K562 (cell line): ENCODE measurements around the gene CEBPE. TPM values are rescaled to one million over a fixed set of nuclear protein-coding genes. Genes with fewer than 3 reads are reported as not detected.

Experiments
- ATAC-seq: fragments of 200-7000 bp; cut with Tn5 transposase; 3 replicates; pipeline ENCODE4 v1.9.1; 2020; ENCODE audit warnings: moderate library complexity
- BruUV-seq: library from RNA; stranded (reverse); fragments of 400-500 nt; replicated peaks from 2 replicates; lab custom pipeline; 2021; lab: Mats Ljungman, UMichigan
- CTCF ChIA-PET: fragments of 300-600 bp; formaldehyde crosslinking; extraction: SDS; loops from one replicate; lab custom pipeline; 2021; ENCODE audit warnings: low intra/inter-chr PET ratio; lab: Yijun Ruan, JAX
- POLR2A ChIA-PET: fragments of 300-600, 350-650 bp; sonication (Branson Sonifier 250); formaldehyde crosslinking; extraction: SDS; loops from one replicate; lab custom pipeline; 2021; ENCODE audit warnings: antibody characterized with exemption, inconsistent platforms; lab: Yijun Ruan, JAX
- DNase-seq, 4 experiments: peaks; one replicate each; pipeline versions ENCODE4 v3.0.0 to v3.0.0-alpha.2; 2011 to 2018; ENCODE audit warnings: low spot score in 3 of 4, mixed read lengths in 3 of 4; ENCODE audit errors: extremely low read depth in 1 of 4
- FAIRE-seq: peaks from 2 replicates; lab custom pipeline; 2011; peaks lifted over from hg19 to GRCh38; lab: Jason Lieb, UNC
- H2AFZ ChIP-seq: 2 replicates; pipeline ENCODE4 v1.6.0; 2011; ENCODE audit warnings: low read depth, low read length, control low read depth, inconsistent platforms
- H3K27ac ChIP-seq: fragments of 200-600 bp; 3 replicates; pipeline ENCODE4 v1.8.0; 2011; ENCODE audit warnings: low read depth, mild to moderate bottlenecking, control low read depth, inconsistent platforms, low read length, moderate library complexity, mixed read lengths; ENCODE audit errors: extremely low read depth
- H3K27me3 ChIP-seq, 2 experiments: fragments of 300-600 bp in 1 of 2; 2 replicates in 1 of 2; 3 replicates in 1 of 2; pipeline versions ENCODE4 v1.6.0 to v1.8.0; 2011; ENCODE audit warnings: inconsistent platforms in 2 of 2, low read length in 2 of 2, mild to moderate bottlenecking in 1 of 2, mixed read lengths in 1 of 2, moderate library complexity in 1 of 2; ENCODE audit not compliant: control insufficient read depth in 2 of 2, insufficient read depth in 2 of 2
- H3K36me3 ChIP-seq: fragments of 300-600 bp; 3 replicates; pipeline ENCODE4 v1.8.0; 2011; ENCODE audit warnings: mild to moderate bottlenecking, low read length, inconsistent platforms; ENCODE audit not compliant: control insufficient read depth, insufficient read depth
- H3K4me1 ChIP-seq, 2 experiments: fragments of 200-600 bp in 1 of 2; replicated peaks in 1 of 2; 2 replicates in 1 of 2; 3 replicates in 1 of 2; pipeline versions ENCODE4 v1.5.1 to v1.8.0; 2011; ENCODE audit warnings: inconsistent platforms in 2 of 2, low read length in 2 of 2, mild to moderate bottlenecking in 1 of 2, mixed read lengths in 1 of 2, moderate library complexity in 1 of 2; ENCODE audit not compliant: control insufficient read depth in 2 of 2, insufficient read depth in 2 of 2
- H3K4me2 ChIP-seq: 2 replicates; pipeline ENCODE4 v1.6.1; 2011; ENCODE audit warnings: low read length, control low read depth, inconsistent platforms, mixed read lengths; ENCODE audit not compliant: insufficient read depth
- H3K4me3 ChIP-seq: fragments of 200-600 bp; sonication (generic), shearing (Covaris generic); 2 replicates; pipeline ENCODE4 v1.5.1; 2016; ENCODE audit warnings: control low read depth, inconsistent platforms
- H3K79me2 ChIP-seq: fragments of 200-600 bp; 3 replicates; pipeline ENCODE4 v1.8.0; 2011; ENCODE audit warnings: low read length, inconsistent platforms; ENCODE audit not compliant: control insufficient read depth, insufficient read depth
- H3K9ac ChIP-seq, 2 experiments: 2 replicates each; pipeline versions ENCODE4 v1.6.0 to v1.6.1; 2011; ENCODE audit warnings: low read depth in 2 of 2, low read length in 2 of 2, control low read depth in 1 of 2, inconsistent platforms in 1 of 2, mild to moderate bottlenecking in 1 of 2, mixed read lengths in 1 of 2; ENCODE audit not compliant: insufficient read depth in 1 of 2
- H3K9me1 ChIP-seq: one replicate; pipeline ENCODE4 v1.6.0; 2011; ENCODE audit warnings: inconsistent platforms, mild to moderate bottlenecking, low read length, moderate library complexity; ENCODE audit not compliant: control insufficient read depth, insufficient read depth
- H3K9me3 ChIP-seq: replicated peaks from 2 replicates; pipeline ENCODE4 v1.5.1; 2011; ENCODE audit warnings: low read depth, low read length, inconsistent platforms; ENCODE audit not compliant: control insufficient read depth, insufficient read depth
- H4K20me1 ChIP-seq: replicated peaks from 2 replicates; pipeline ENCODE4 v1.6.1; 2011; ENCODE audit warnings: low read length, inconsistent platforms, mixed read lengths; ENCODE audit not compliant: control insufficient read depth, insufficient read depth
- HNRNPH1 ChIP-seq: fragments of 200-400 bp; formaldehyde crosslinking; optimal IDR thresholded peaks from 2 replicates; pipeline ENCODE3; 2017; ENCODE audit warnings: low read depth, mild to moderate bottlenecking, low read length, moderate library complexity
- KHSRP ChIP-seq: fragments of 450-650 bp; IDR thresholded peaks from 2 replicates; pipeline ENCODE4 v1.6.1; 2017
- NFE2 ChIP-seq: IDR thresholded peaks from 2 replicates; pipeline ENCODE4 v1.6.1; 2014; ENCODE audit warnings: antibody characterized with exemption, low read depth
- NFXL1 ChIP-seq: fragments of 450-650 bp; formaldehyde crosslinking; IDR thresholded peaks from 2 replicates; pipeline ENCODE4 v1.4.0; 2021; ENCODE audit warnings: mild to moderate bottlenecking
- PKNOX1 ChIP-seq: fragments of 450-650 bp; IDR thresholded peaks from 2 replicates; pipeline ENCODE4 v1.6.1; 2016
- SNRNP70 ChIP-seq: fragments of 200-400 bp; formaldehyde crosslinking; optimal IDR thresholded peaks from 2 replicates; pipeline ENCODE3; 2017; ENCODE audit warnings: low read depth, low read length
- SP2 ChIP-seq: IDR thresholded peaks from 2 replicates; pipeline ENCODE4 v1.6.1; 2011; ENCODE audit warnings: mild to moderate bottlenecking, low read depth, low read length, moderate library complexity; ENCODE audit not compliant: poor library complexity, severe bottlenecking; ENCODE audit errors: extremely low read depth
- ZNF668 ChIP-seq: fragments of 250-450 bp; sonication (Bioruptor Pico); IDR thresholded peaks from 2 replicates; pipeline ENCODE4 v1.8.0; 2022; ENCODE audit warnings: mild to moderate bottlenecking, inconsistent platforms
- ZNF699 ChIP-seq: fragments of 250-450 bp; sonication (Bioruptor Pico); IDR thresholded peaks from 2 replicates; pipeline ENCODE4 v1.8.0; 2021; ENCODE audit warnings: mild to moderate bottlenecking, moderate library complexity; ENCODE audit not compliant: insufficient replicate concordance
- ZNF76 ChIP-seq: fragments of 250-450 bp; sonication (Bioruptor Pico); IDR thresholded peaks from 2 replicates; pipeline ENCODE4 v1.4.0; 2020; ENCODE audit warnings: mild to moderate bottlenecking, moderate library complexity, borderline replicate concordance
- WGBS: fragments of 100-300 bp; shearing (Covaris generic); methylation state at CpG from one replicate; pipeline ENCODE4 v1.1.6; 2016; ENCODE audit warnings: low coverage, mixed read lengths; ENCODE audit not compliant: insufficient coverage; ENCODE audit errors: missing lambda C conversion rate; 5-methylcytosine and 5-hydroxymethylcytosine counted together
- in situ Hi-C: fragments of 300-500 bp; cut with MboI; formaldehyde crosslinking; loops from 4 replicates; pipeline ENCODE4 v1.15.0; 2018; ENCODE audit warnings: inconsistent platforms, mixed read lengths
- intact Hi-C: fragments of 100-400 bp; cut with micrococcal nuclease; formaldehyde crosslinking; loops from 2 replicates; pipeline ENCODE4 v1.14.2; 2022
- polyA plus RNA-seq, 8 experiments: library from polyadenylated mRNA; depleted of rRNA in 4 of 8; stranded (reverse) in 5 of 8; unstranded in 3 of 8; fragments of >200 nt; fragmentation: Nextera tagmentation in 2 of 8; fragmentation: Illumina TruSeq in 1 of 8; extraction: Ambion mirVana in 2 of 8; extraction: Trizol in 1 of 8; gene quantifications; 2 replicates each; pipeline versions ENCODE4 v1.2.1 to v1.2.3, GENCODE V29; 2011 to 2014; ENCODE audit warnings: inconsistent platforms in 1 of 8, missing spikeins in 1 of 8
- total RNA-seq, 7 experiments: library from RNA; depleted of rRNA in 6 of 7; stranded (reverse); fragments of >200 nt in 6 of 7; fragmentation: Illumina TruSeq in 2 of 7; extraction: Trizol in 2 of 7; gene quantifications; 2 replicates each; pipeline versions ENCODE4 v1.2.1 to v1.2.3, GENCODE V29; 2011 to 2021; ENCODE audit warnings: low replicate concordance in 1 of 7
- TF ChIP-seq, protein P1 (sequence below): fragments of 250-450 bp; sonication (Bioruptor Pico); IDR thresholded peaks from 2 replicates; pipeline ENCODE4 v1.8.0; 2021; ENCODE audit warnings: mild to moderate bottlenecking, moderate library complexity
- TF ChIP-seq, protein P2 (sequence below): IDR thresholded peaks from 2 replicates; pipeline ENCODE4 v1.6.1; 2012; ENCODE audit warnings: low read depth, low read length, improper control_type of control experiment, borderline replicate concordance

The CEBPE gene
- total and polyA plus RNA-seq, 9 of the 15 experiments (the other 6 are each of a cell fraction or from before 2014, with no cell fraction given), result 0.09 to 0.15 (median 0.13) TPM; not detected in 6

GRCh38 chr14:23131482-23131881 is 12.4 kb upstream of the CEBPE start:
- H2AFZ ChIP-seq, result no peak overlapping the region
- no peaks in the 10 kb centered on the region for H3K79me2 ChIP-seq
- FAIRE-seq (no peak), DNase-seq (no peak), ATAC-seq (no peak)
- peaks cover 7% of the 10 kb centered on the region; the same call in 1 of the 3 replicates for H3K36me3 ChIP-seq
- in situ Hi-C loops, result no loop called here
- H3K27ac ChIP-seq, result no peak overlapping the region
- no TSS peak for BruUV-seq
- no peaks in the 10 kb centered on the region for H3K9me1 ChIP-seq
- intact Hi-C loops, result no loop called here
- H4K20me1 ChIP-seq, result no peaks in the 10 kb centered on the region
- ChIA-PET CTCF (no interaction called here), POLR2A (no interaction called here)
- no peak overlapping the region for H3K4me2 ChIP-seq
- H3K4me1 ChIP-seq, result peaks cover 24 to 30% of the 10 kb centered on the region in 2 experiments
- no peak overlapping the region for H3K4me3 ChIP-seq
- no peak overlapping the region; a peak in 1 of 4 replicates for H3K9ac ChIP-seq
- TF ChIP-seq SP2, result no peak
- TF ChIP-seq NFXL1 (CRISPR knock-in tag), result no peak
- TF ChIP-seq, protein P1, sequence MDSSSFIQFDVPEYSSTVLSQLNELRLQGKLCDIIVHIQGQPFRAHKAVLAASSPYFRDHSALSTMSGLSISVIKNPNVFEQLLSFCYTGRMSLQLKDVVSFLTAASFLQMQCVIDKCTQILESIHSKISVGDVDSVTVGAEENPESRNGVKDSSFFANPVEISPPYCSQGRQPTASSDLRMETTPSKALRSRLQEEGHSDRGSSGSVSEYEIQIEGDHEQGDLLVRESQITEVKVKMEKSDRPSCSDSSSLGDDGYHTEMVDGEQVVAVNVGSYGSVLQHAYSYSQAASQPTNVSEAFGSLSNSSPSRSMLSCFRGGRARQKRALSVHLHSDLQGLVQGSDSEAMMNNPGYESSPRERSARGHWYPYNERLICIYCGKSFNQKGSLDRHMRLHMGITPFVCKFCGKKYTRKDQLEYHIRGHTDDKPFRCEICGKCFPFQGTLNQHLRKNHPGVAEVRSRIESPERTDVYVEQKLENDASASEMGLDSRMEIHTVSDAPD (CRISPR knock-in tag), result no peak
- no peak for TF ChIP-seq ZNF668
- TF ChIP-seq SNRNP70, result no peak
- no peak for TF ChIP-seq ZNF699 (CRISPR knock-in tag)
- no peak for TF ChIP-seq PKNOX1
- TF ChIP-seq NFE2, result no peak
- no peak for TF ChIP-seq KHSRP
- no peak for TF ChIP-seq HNRNPH1
- no peak for TF ChIP-seq ZNF76
- TF ChIP-seq, protein P2, sequence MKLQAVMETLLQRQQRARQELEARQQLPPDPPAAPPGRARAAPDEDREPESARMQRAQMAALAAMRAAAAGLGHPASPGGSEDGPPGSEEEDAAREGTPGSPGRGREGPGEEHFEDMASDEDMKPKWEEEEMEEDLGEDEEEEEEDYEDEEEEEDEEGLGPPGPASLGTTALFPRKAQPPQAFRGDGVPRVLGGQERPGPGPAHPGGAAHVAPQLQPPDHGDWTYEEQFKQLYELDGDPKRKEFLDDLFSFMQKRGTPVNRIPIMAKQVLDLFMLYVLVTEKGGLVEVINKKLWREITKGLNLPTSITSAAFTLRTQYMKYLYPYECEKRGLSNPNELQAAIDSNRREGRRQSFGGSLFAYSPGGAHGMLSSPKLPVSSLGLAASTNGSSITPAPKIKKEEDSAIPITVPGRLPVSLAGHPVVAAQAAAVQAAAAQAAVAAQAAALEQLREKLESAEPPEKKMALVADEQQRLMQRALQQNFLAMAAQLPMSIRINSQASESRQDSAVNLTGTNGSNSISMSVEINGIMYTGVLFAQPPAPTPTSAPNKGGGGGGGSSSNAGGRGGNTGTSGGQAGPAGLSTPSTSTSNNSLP, result no peak
- no peaks in the 10 kb centered on the region for H3K27me3 ChIP-seq
- 63% methylated on average over 5 of the region's 5 CpGs for WGBS
- no peaks in the 10 kb centered on the region for H3K9me3 ChIP-seq
